HepG2 (cell line): ENCODE data around the gene BICDL2. TPM values are rescaled to one million over a fixed set of nuclear protein-coding genes. Genes with fewer than 3 reads are reported as not detected.

Experiments used
- ATAC-seq: fragments of 200-7000 bp; cut with Tn5 transposase; 3 replicates; pipeline ENCODE4 v1.9.1; 2020; ENCODE audit warnings: mild to moderate bottlenecking, moderate library complexity
- BruUV-seq: library from RNA; stranded (reverse); fragments of 400-500 nt; replicated peaks from 2 replicates; lab custom pipeline; 2021; lab: Mats Ljungman, UMichigan
- CTCF ChIA-PET: fragments of 300-600 bp; formaldehyde crosslinking; extraction: SDS; loops from one replicate; lab custom pipeline; 2021; ENCODE audit warnings: low total read pairs, inconsistent platforms, low intra/inter-chr PET ratio; lab: Yijun Ruan, JAX
- POLR2A ChIA-PET: fragments of 350-600 bp; sonication (Branson Sonifier 250); formaldehyde crosslinking; loops from one replicate; lab custom pipeline; 2020; ENCODE audit warnings: antibody characterized with exemption, inconsistent platforms; lab: Yijun Ruan, JAX
- DNase-seq: peaks from one replicate; pipeline ENCODE4 v3.0.0-alpha.2; 2015; ENCODE audit warnings: low spot score
- FAIRE-seq: peaks from 3 replicates; lab custom pipeline; 2011; peaks lifted over from hg19 to GRCh38; lab: Jason Lieb, UNC
- H2AFZ ChIP-seq: one replicate; pipeline ENCODE4 v1.6.1; 2011; ENCODE audit warnings: low read length, inconsistent platforms
- H3K27ac ChIP-seq: fragments of 300-600 bp; 3 replicates; pipeline ENCODE4 v1.8.0; 2011; ENCODE audit warnings: mixed run types, mild to moderate bottlenecking, mixed read lengths, low read length, inconsistent platforms; ENCODE audit not compliant: insufficient read depth; ENCODE audit errors: extremely low read length
- H3K27me3 ChIP-seq, 2 experiments: fragments of 200-600 bp in 1 of 2; 2 replicates in 1 of 2; 3 replicates in 1 of 2; pipeline versions ENCODE4 v1.6.0 to v1.8.0; 2011; ENCODE audit warnings: low read length in 2 of 2, mild to moderate bottlenecking in 2 of 2, moderate library complexity in 2 of 2, inconsistent platforms in 1 of 2; ENCODE audit not compliant: insufficient read depth in 2 of 2, control insufficient read depth in 1 of 2
- H3K36me3 ChIP-seq, 2 experiments: fragments of 200-600 bp in 1 of 2; replicated peaks in 1 of 2; 2 replicates in 1 of 2; 3 replicates in 1 of 2; pipeline versions ENCODE4 v1.5.1 to v1.8.0; 2011; ENCODE audit warnings: low read length in 2 of 2, inconsistent platforms in 1 of 2; ENCODE audit not compliant: insufficient read depth in 2 of 2, control insufficient read depth in 1 of 2
- H3K4me1 ChIP-seq: 2 replicates; pipeline ENCODE4 v1.5.1; 2012; ENCODE audit warnings: low read length, inconsistent platforms; ENCODE audit not compliant: insufficient read depth
- H3K4me2 ChIP-seq: 2 replicates; pipeline ENCODE4 v1.6.0; 2011; ENCODE audit warnings: low read depth, low read length, inconsistent platforms
- H3K4me3 ChIP-seq, 3 experiments: fragments of 200-600 bp in 1 of 3; sonication (generic), shearing (Covaris generic) in 1 of 3; replicated peaks in 1 of 3; 2 replicates each; pipeline ENCODE4 v1.5.1; 2011 to 2016; ENCODE audit warnings: low read length in 3 of 3, inconsistent platforms in 2 of 3, low read depth in 2 of 3, mild to moderate bottlenecking in 2 of 3, control low read depth in 1 of 3, mixed read lengths in 1 of 3; ENCODE audit not compliant: insufficient read depth in 1 of 3
- H3K79me2 ChIP-seq: one replicate; pipeline ENCODE4 v1.6.1; 2011; ENCODE audit warnings: low read length, inconsistent platforms; ENCODE audit not compliant: insufficient read depth
- H3K9ac ChIP-seq: 2 replicates; pipeline ENCODE4 v1.6.0; 2011; ENCODE audit warnings: mild to moderate bottlenecking, low read depth, low read length, inconsistent platforms; ENCODE audit not compliant: insufficient read depth
- H3K9me3 ChIP-seq: 2 replicates; pipeline ENCODE4 v1.5.1; 2012; ENCODE audit warnings: mild to moderate bottlenecking, low read length
- H4K20me1 ChIP-seq: 2 replicates; pipeline ENCODE4 v1.6.0; 2011; ENCODE audit warnings: inconsistent platforms, mild to moderate bottlenecking, low read length, moderate library complexity; ENCODE audit not compliant: insufficient read depth
- HMG20A ChIP-seq: IDR thresholded peaks from 2 replicates; pipeline ENCODE4 v1.6.1; 2016; ENCODE audit warnings: borderline replicate concordance
- MYC ChIP-seq: sonication (generic); formaldehyde crosslinking; IDR thresholded peaks from 2 replicates; pipeline ENCODE4 v1.9.0; 2021; ENCODE audit warnings: missing genetic modification reagents, borderline replicate concordance
- SALL1 ChIP-seq: sonication (generic); formaldehyde crosslinking; IDR thresholded peaks from 2 replicates; pipeline ENCODE4 v1.8.0; 2022; ENCODE audit warnings: mild to moderate bottlenecking, missing genetic modification reagents
- SAP130 ChIP-seq: IDR thresholded peaks from 2 replicates; pipeline ENCODE4 v1.6.1; 2016; ENCODE audit warnings: low read depth
- SOX13 ChIP-seq, 3 experiments: fragments of 450-650 bp in 1 of 3; sonication (generic) in 1 of 3; formaldehyde crosslinking in 1 of 3; IDR thresholded peaks in 2 of 3; conservative IDR thresholded peaks in 1 of 3; 2 replicates each; pipeline versions ENCODE4 v1.5.0 to v1.6.1; 2016 to 2020; ENCODE audit warnings: antibody characterized with exemption in 1 of 3, mild to moderate bottlenecking in 1 of 3, missing compliant biosample characterization in 1 of 3, missing genetic modification reagents in 1 of 3, moderate library complexity in 1 of 3
- ZBTB49 ChIP-seq: sonication (generic); formaldehyde crosslinking; IDR thresholded peaks from 2 replicates; pipeline ENCODE4 v1.4.0; 2020; ENCODE audit warnings: missing genetic modification reagents, borderline replicate concordance
- ZBTB7A ChIP-seq: sonication (generic); formaldehyde crosslinking; IDR thresholded peaks from 2 replicates; pipeline ENCODE4 v1.8.0; 2022; ENCODE audit warnings: mild to moderate bottlenecking, missing genetic modification reagents
- ZNF101 ChIP-seq: sonication (generic); formaldehyde crosslinking; IDR thresholded peaks from 2 replicates; pipeline ENCODE4 v1.4.0; 2020; ENCODE audit warnings: mild to moderate bottlenecking, low read depth, missing genetic modification reagents, borderline replicate concordance
- ZNF333 ChIP-seq: sonication (generic); formaldehyde crosslinking; IDR thresholded peaks from 2 replicates; pipeline ENCODE4 v1.4.0; 2020; ENCODE audit warnings: mild to moderate bottlenecking, missing genetic modification reagents, borderline replicate concordance
- ZNF777 ChIP-seq: sonication (generic); formaldehyde crosslinking; IDR thresholded peaks from 2 replicates; pipeline ENCODE4 v1.4.0; 2020; ENCODE audit warnings: missing genetic modification reagents
- WGBS: methylation state at CpG from one replicate; pipeline ENCODE4 v1.1.6; 2017; ENCODE audit warnings: low lambda C conversion rate; 5-methylcytosine and 5-hydroxymethylcytosine counted together
- in situ Hi-C: cut with HindIII; loops from 2 replicates; pipeline ENCODE4 v1.10.0; 2017; ENCODE audit warnings: low pct_unique_long_range_greater_than_20kb; ENCODE audit not compliant: extremely low pct_ligation_motif_present
- intact Hi-C: fragments of 100-400 bp; cut with micrococcal nuclease; formaldehyde crosslinking; loops from one replicate; pipeline ENCODE4 v1.10.0; 2022; ENCODE audit not compliant: unreplicated experiment
- polyA plus RNA-seq, 8 experiments: library from polyadenylated mRNA; depleted of rRNA in 3 of 8; stranded (reverse) in 7 of 8; unstranded in 1 of 8; fragments of >200 nt; fragmentation: Illumina TruSeq in 4 of 8; extraction: Trizol in 4 of 8; gene quantifications; 2 replicates each; pipeline versions ENCODE4 v1.2.1 to v1.2.3, GENCODE V29; 2011 to 2016; ENCODE audit warnings: low read depth in 4 of 8, missing spikeins in 1 of 8, mixed read lengths in 1 of 8; ENCODE audit not compliant: insufficient read depth in 1 of 8
- total RNA-seq, 5 experiments: library from RNA; depleted of rRNA; stranded (reverse); fragments of >200 nt; fragmentation: Illumina TruSeq; extraction: Trizol; gene quantifications; 2 replicates each; pipeline ENCODE4 v1.2.3, GENCODE V29; 2016; ENCODE audit warnings: low read depth in 1 of 5
- TF ChIP-seq, protein P1 (sequence below): sonication (generic); formaldehyde crosslinking; IDR thresholded peaks from 2 replicates; pipeline ENCODE4 v1.9.0; 2021; ENCODE audit warnings: missing genetic modification reagents, borderline replicate concordance
- TF ChIP-seq, protein P2 (sequence below), 2 experiments: sonication (generic) in 1 of 2; formaldehyde crosslinking in 1 of 2; IDR thresholded peaks; 2 replicates each; pipeline versions ENCODE4 v1.4.0 to v1.6.1; 2018 to 2020; ENCODE audit warnings: missing genetic modification reagents in 2 of 2, borderline replicate concordance in 1 of 2, low read depth in 1 of 2, mild to moderate bottlenecking in 1 of 2, missing biosample characterization in 1 of 2

BICDL2 gene
- total and polyA plus RNA-seq, 2 of the 13 experiments (the other 11 are each of a cell fraction or from before 2014, with no cell fraction given), result 0.12 TPM; not detected in 1

GRCh38 chr16:3007059-3007956 is 29.4 kb downstream of the BICDL2 start (continued):
- TF ChIP-seq, protein P1, sequence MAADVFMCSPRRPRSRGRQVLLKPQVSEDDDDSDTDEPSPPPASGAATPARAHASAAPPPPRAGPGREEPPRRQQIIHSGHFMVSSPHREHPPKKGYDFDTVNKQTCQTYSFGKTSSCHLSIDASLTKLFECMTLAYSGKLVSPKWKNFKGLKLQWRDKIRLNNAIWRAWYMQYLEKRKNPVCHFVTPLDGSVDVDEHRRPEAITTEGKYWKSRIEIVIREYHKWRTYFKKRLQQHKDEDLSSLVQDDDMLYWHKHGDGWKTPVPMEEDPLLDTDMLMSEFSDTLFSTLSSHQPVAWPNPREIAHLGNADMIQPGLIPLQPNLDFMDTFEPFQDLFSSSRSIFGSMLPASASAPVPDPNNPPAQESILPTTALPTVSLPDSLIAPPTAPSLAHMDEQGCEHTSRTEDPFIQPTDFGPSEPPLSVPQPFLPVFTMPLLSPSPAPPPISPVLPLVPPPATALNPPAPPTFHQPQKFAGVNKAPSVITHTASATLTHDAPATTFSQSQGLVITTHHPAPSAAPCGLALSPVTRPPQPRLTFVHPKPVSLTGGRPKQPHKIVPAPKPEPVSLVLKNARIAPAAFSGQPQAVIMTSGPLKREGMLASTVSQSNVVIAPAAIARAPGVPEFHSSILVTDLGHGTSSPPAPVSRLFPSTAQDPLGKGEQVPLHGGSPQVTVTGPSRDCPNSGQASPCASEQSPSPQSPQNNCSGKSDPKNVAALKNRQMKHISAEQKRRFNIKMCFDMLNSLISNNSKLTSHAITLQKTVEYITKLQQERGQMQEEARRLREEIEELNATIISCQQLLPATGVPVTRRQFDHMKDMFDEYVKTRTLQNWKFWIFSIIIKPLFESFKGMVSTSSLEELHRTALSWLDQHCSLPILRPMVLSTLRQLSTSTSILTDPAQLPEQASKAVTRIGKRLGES (CRISPR knock-in tag), result no peak
- no peak for TF ChIP-seq ZBTB7A
- TF ChIP-seq SALL1 (CRISPR knock-in tag), result peak; percentile 33; the same call in 1 of the 2 replicates
- TF ChIP-seq ZNF101, result no peak

- Histone ChIP-seq H3K79me2 (no peaks in the 10 kb centered on the region), H3K9ac (peak overlapping the region; percentile 72), H3K27ac (peak overlapping the region; percentile 84), H3K4me2 (peak overlapping the region; percentile 80), H2AFZ (no peak overlapping the region), H3K27me3 (no peaks in the 10 kb centered on the region), H3K4me1 (peaks cover 60% of the 10 kb centered on the region), H3K4me3 (peak overlapping the region; percentile 55 to 75 (median 69); a peak in 5 of 6 replicates), H3K9me3 (no peaks in the 10 kb centered on the region), H3K36me3 (no peaks in the 10 kb centered on the region), H4K20me1 (no peaks in the 10 kb centered on the region)
- ATAC-seq (no peak), FAIRE-seq (no peak), DNase-seq (peak; percentile 65)
- BruUV-seq, result TSS peak; percentile 57
- CTCF ChIA-PET, result interaction anchor here (1.4 kb wide), 1 partner anchor 14 kb away, joined by 4 read pairs; no protein-coding TSS in a partner anchor
- intact Hi-C loops (loop anchor here (1.0 kb wide), 1 partner anchor 19 kb away; the partner anchor contains the start of gene THOC6), in situ Hi-C loops (no loop called here)
- under 1% methylated on average over 17 of the region's 25 CpGs for WGBS
- POLR2A ChIA-PET, result interaction anchor here (0.5 to 14.2 kb wide), 6 partner anchors 18 to 453 kb away, joined by 3 to 750 read pairs (median 8); partner anchors contain the start of genes CLDN6, HCFC1R1, IL32 and KREMEN2
- TF ChIP-seq ZNF777, result 0 out of 2 replicates have a peak, but pooled peaks have one; percentile 23
- no peak for TF ChIP-seq SOX13 (IDR thresholded peaks at IDR 0.05)
- TF ChIP-seq SOX13 (CRISPR knock-in tag; conservative IDR thresholded peaks at IDR 0.05 in 1 of 2, IDR thresholded peaks at IDR 0.05 in 1 of 2), result peak in 1 of 2 experiments; percentile 33; a peak in 1 of 4 replicates
- TF ChIP-seq SAP130 (CRISPR knock-in tag), result peak; percentile 64
- no peak for TF ChIP-seq ZBTB49 (CRISPR knock-in tag)
- TF ChIP-seq, protein P2, sequence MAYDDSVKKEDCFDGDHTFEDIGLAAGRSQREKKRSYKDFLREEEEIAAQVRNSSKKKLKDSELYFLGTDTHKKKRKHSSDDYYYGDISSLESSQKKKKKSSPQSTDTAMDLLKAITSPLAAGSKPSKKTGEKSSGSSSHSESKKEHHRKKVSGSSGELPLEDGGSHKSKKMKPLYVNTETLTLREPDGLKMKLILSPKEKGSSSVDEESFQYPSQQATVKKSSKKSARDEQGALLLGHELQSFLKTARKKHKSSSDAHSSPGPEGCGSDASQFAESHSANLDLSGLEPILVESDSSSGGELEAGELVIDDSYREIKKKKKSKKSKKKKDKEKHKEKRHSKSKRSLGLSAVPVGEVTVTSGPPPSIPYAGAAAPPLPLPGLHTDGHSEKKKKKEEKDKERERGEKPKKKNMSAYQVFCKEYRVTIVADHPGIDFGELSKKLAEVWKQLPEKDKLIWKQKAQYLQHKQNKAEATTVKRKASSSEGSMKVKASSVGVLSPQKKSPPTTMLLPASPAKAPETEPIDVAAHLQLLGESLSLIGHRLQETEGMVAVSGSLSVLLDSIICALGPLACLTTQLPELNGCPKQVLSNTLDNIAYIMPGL (CRISPR knock-in tag; IDR thresholded peaks at IDR 0.05; ENCODE audit: borderline replicate concordance in 1 of 2, low read depth in 1 of 2), result no peak
- no peak for TF ChIP-seq HMG20A (CRISPR knock-in tag)
- TF ChIP-seq ZNF333 (CRISPR knock-in tag), result no peak
- TF ChIP-seq MYC, result peak; percentile 63; the same call in 1 of the 2 replicates
Measured at GRCh38 chr16:3004781-3005284, 31.9 kb downstream of the BICDL2 start.
